ENCODE results near the gene PTPRE. TPM values are rescaled to one million over a fixed set of nuclear protein-coding genes. Genes with fewer than 3 reads are reported as not detected.

PTPRE gene
- total RNA-seq, 1 experiment from 2014 or later = 12.3 TPM

DNA sequence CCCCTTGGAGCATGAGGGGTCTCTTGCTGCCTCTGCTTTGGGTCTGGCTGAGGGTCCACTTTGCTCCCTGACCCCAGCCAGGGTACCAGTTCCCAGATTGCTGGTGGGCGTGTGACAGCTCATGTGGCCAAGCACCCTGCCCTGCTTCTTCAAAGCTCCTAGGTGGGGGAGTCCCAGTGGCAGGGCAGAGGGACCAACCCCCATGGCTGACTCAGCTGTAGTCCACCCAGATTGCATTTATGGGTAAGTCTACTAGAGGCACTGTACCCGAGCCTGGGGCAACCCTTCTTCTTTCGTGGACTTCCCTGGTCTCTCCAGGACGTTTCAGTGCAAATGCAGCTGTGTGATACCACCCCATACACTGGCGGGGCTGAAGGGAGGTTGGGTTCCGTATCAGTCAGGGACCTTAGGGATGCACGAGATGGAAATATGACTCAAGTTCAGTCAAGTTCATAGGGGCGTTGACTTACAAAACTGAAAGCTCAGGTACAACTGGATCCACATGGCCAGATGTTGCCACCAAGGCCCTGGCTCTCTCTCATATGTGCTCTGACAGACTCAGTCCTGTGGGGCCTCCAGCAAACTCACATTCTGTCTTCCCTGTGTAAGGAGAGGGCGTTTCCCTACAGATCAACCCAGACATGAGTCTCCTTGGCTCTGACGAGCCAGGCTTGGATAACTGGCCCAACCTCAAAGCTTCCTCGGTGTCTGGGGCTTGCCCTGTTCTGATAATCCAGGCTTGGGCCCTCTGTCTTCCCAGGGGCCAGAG is 13.6 kb downstream of the PTPRE start:
- H3K4me2 ChIP-seq (ENCODE audit: low read length) = no peak overlapping the region

DNA sequence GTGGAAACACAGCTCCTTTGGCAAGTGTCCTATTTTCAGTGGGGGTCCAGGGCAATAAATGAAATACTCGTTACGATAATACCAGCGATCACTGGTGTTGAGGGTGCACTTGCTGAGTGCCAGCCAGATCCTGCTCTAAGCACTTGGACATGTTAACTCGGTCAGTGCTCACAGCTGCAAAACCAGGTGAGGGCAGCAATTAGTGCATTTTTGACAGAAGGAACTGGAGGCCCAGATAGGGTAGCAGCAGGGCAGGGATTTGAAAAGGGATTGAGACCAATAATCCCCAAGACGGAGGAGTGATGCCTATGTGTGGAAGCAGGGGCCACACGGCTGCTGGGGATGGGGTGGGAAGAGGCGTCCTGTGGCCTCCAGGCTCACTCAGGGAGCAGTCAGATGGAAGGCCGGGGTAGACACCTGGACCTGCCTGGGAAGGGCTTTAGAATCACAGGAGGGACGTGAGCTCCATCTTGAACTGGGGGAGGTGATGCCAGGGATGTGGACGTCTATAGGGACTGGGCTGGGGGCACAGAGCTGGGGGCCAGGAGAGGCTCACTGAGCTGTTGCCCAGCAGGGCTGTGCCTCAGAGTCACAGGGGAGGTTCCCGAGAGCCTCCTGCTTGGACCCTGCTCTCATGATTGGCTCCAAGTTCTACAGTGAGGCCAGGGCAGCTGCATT is 14.3 kb downstream of the PTPRE start:
- BruUV-seq (replicated peaks) = no TSS peak
- RAD21 ChIA-PET (ENCODE audit: low non-redundant PET in 1 of 2, low total read pairs in 2 of 2, uncharacterized antibody in 2 of 2, unreplicated experiment in 2 of 2) = no interaction called here
- Histone ChIP-seq H2AFZ (ENCODE audit: low read depth, low read length, poor library complexity, severe bottlenecking) (no peak overlapping the region), H3K4me1 (ENCODE audit: control insufficient read depth in 1 of 2, insufficient read depth in 2 of 2, low read length in 2 of 2) (peaks cover 21 to 69% of the 10 kb centered on the region in 2 experiments), H3K36me3 (ENCODE audit: control insufficient read depth in 1 of 2, insufficient read depth in 2 of 2, low read length in 2 of 2) (no peaks in the 10 kb centered on the region), H3K9ac (ENCODE audit: low read length) (no peak overlapping the region), H3K9me2 (ENCODE audit: insufficient read depth) (no peaks in the 10 kb centered on the region; the same call in 1 of the 2 replicates), H3K27ac (ENCODE audit: low read depth, low read length) (no peak overlapping the region), H3K9me3 (ENCODE audit: control insufficient read depth in 1 of 2, insufficient read depth in 1 of 2, low read depth in 1 of 2, low read length in 2 of 2) (no peaks in the 10 kb centered on the region), H3K4me3 (replicated peaks in 1 of 2; ENCODE audit: low read depth in 1 of 2, low read length in 2 of 2) (no peak overlapping the region), H3K79me2 (ENCODE audit: insufficient read depth, low read length) (no peaks in the 10 kb centered on the region), H3K4me2 (ENCODE audit: low read length) (no peak overlapping the region), H4K20me1 (ENCODE audit: insufficient read depth) (no peaks in the 10 kb centered on the region), H3K27me3 (ENCODE audit: insufficient read depth, low read length) (no peaks in the 10 kb centered on the region)
- ATAC-seq (no peak), DNase-seq (ENCODE audit: low read depth, low spot score) (no peak)
- intact Hi-C loops (cut with micrococcal nuclease) = no loop called here
- POLR2A ChIA-PET = no interaction called here
- TF ChIP-seq SP1 (IDR thresholded peaks at IDR 0.05; ENCODE audit: low read depth) = no peak
- TF ChIP-seq ZFX (IDR thresholded peaks at IDR 0.05) = no peak
- TF ChIP-seq, protein P1, sequence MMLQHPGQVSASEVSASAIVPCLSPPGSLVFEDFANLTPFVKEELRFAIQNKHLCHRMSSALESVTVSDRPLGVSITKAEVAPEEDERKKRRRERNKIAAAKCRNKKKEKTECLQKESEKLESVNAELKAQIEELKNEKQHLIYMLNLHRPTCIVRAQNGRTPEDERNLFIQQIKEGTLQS (IDR thresholded peaks at IDR 0.05) = no peak
- TF ChIP-seq EZH2phosphoT487 (IDR thresholded peaks at IDR 0.05; ENCODE audit: borderline replicate concordance) = no peak
- TF ChIP-seq SIN3A (IDR thresholded peaks at IDR 0.05; ENCODE audit: low read depth) = no peak
- TF ChIP-seq POLR2AphosphoS5 (IDR thresholded peaks at IDR 0.05; ENCODE audit: low read depth, low read length) = no peak
- no peak for TF ChIP-seq FOSL1 (IDR thresholded peaks at IDR 0.05; ENCODE audit: low read depth)
- CTCF ChIA-PET = interaction anchor here (0.9 to 2.7 kb wide), 4 partner anchors 13 to 91 kb away, joined by 3 to 14 read pairs (median 3); partner anchors contain the start of gene PTPRE

More for the DNA sequence above, 13.6 kb downstream of the PTPRE start:
- Histone ChIP-seq H4K20me1 (ENCODE audit: insufficient read depth) (no peaks in the 10 kb centered on the region), H3K9me2 (ENCODE audit: insufficient read depth) (no peaks in the 10 kb centered on the region; the same call in 1 of the 2 replicates), H3K36me3 (ENCODE audit: control insufficient read depth in 1 of 2, insufficient read depth in 2 of 2, low read length in 2 of 2) (no peaks in the 10 kb centered on the region), H3K27ac (ENCODE audit: low read depth, low read length) (no peak overlapping the region), H3K9ac (ENCODE audit: low read length) (no peak overlapping the region), H3K27me3 (ENCODE audit: insufficient read depth, low read length) (no peaks in the 10 kb centered on the region), H3K4me3 (replicated peaks in 1 of 2; ENCODE audit: low read depth in 1 of 2, low read length in 2 of 2) (no peak overlapping the region), H2AFZ (ENCODE audit: low read depth, low read length, poor library complexity, severe bottlenecking) (no peak overlapping the region), H3K79me2 (ENCODE audit: insufficient read depth, low read length) (no peaks in the 10 kb centered on the region), H3K4me1 (ENCODE audit: control insufficient read depth in 1 of 2, insufficient read depth in 2 of 2, low read length in 2 of 2) (peaks cover 21 to 66% of the 10 kb centered on the region in 2 experiments), H3K9me3 (ENCODE audit: control insufficient read depth in 1 of 2, insufficient read depth in 1 of 2, low read depth in 1 of 2, low read length in 2 of 2) (no peaks in the 10 kb centered on the region)
- no peak for DNase-seq (ENCODE audit: low read depth, low spot score)
- BruUV-seq (replicated peaks) = no TSS peak
- POLR2A ChIA-PET = no interaction called here
- no peak for ATAC-seq
- TF ChIP-seq EZH2phosphoT487 (IDR thresholded peaks at IDR 0.05; ENCODE audit: borderline replicate concordance) (no peak), SRF (IDR thresholded peaks at IDR 0.05; ENCODE audit: low read depth) (no peak), TCF7L2 (IDR thresholded peaks at IDR 0.05; ENCODE audit: borderline replicate concordance, extremely low read depth, insufficient read depth, insufficient read length) (no peak)
- RAD21 ChIA-PET (ENCODE audit: low non-redundant PET in 1 of 2, low total read pairs in 2 of 2, uncharacterized antibody in 2 of 2, unreplicated experiment in 2 of 2) = no interaction called here
- intact Hi-C loops (cut with micrococcal nuclease) = no loop called here
- CTCF ChIA-PET = interaction anchor here (0.9 to 2.7 kb wide), 4 partner anchors 12 to 91 kb away, joined by 3 to 14 read pairs (median 3); partner anchors contain the start of gene PTPRE

All from HCT116 (cell line).